ENCODE measurements around the gene DGUOK. TPM values are rescaled to one million over a fixed set of nuclear protein-coding genes. Genes with fewer than 3 reads are reported as not detected.

Gene DGUOK
- total RNA-seq, 1 donor from 2014 or later = 79.7 TPM

GRCh38 chr2:73931531-73932500, 5.1 kb downstream of the DGUOK start:
- intact Hi-C loops (cut with DNase I) = loop anchor here (5.0 kb wide), 1 partner anchor 265 kb away; the partner anchor contains the start of gene MTHFD2

GRCh38 chr2:73933194-73933593, 6.5 kb downstream of the DGUOK start:
- Histone ChIP-seq H3K27me3 (no peaks in the 10 kb centered on the region), H3K4me1 (peaks cover 3 to 19% of the 10 kb centered on the region in 2 donors), H3K4me3 (no peak overlapping the region), H3K36me3 (peaks cover 14% of the 10 kb centered on the region in 2 donors), H3K27ac (no peak overlapping the region), H3K9me3 (no peaks in the 10 kb centered on the region)
- DNase-seq (ENCODE audit: low spot score in 2 of 2) = no peak
- intact Hi-C loops (cut with DNase I) = loop anchor here (5.0 kb wide), 1 partner anchor 264 kb away; the partner anchor contains the start of gene MTHFD2
- no peak for TF ChIP-seq CTCF (IDR thresholded peaks at IDR 0.05)

More at GRCh38 chr2:73931531-73932500, 5.1 kb downstream of the DGUOK start:
- Histone ChIP-seq H3K4me1 (peaks cover 3 to 23% of the 10 kb centered on the region in 2 donors), H3K4me3 (no peak overlapping the region), H3K36me3 (peaks cover 14% of the 10 kb centered on the region in 2 donors), H3K27ac (no peak overlapping the region), H3K9me3 (no peaks in the 10 kb centered on the region), H3K27me3 (no peaks in the 10 kb centered on the region)
- TF ChIP-seq CTCF (IDR thresholded peaks at IDR 0.05) = no peak
- no peak for DNase-seq (ENCODE audit: low spot score in 2 of 2)

GRCh38 chr2:73935641-73936040, 9.0 kb downstream of the DGUOK start:
- no peak for DNase-seq (ENCODE audit: low spot score in 2 of 2)
- no peaks in the 10 kb centered on the region for H3K27me3 ChIP-seq
- no peak overlapping the region for H3K27ac ChIP-seq
- peaks cover 12 to 14% of the 10 kb centered on the region in 2 donors for H3K36me3 ChIP-seq
- intact Hi-C loops (cut with DNase I) = no loop called here
- no peaks in the 10 kb centered on the region for H3K9me3 ChIP-seq
- no peak overlapping the region for H3K4me3 ChIP-seq
- H3K4me1 ChIP-seq = peaks cover 0 to 8% of the 10 kb centered on the region in 2 donors
- TF ChIP-seq CTCF (IDR thresholded peaks at IDR 0.05) = no peak

GRCh38 chr2:73937103-73937885, 10.6 kb downstream of the DGUOK start:
- H3K27me3 ChIP-seq = no peaks in the 10 kb centered on the region
- TF ChIP-seq CTCF (IDR thresholded peaks at IDR 0.05) = no peak
- H3K36me3 ChIP-seq = peaks cover 12 to 18% of the 10 kb centered on the region in 2 donors
- no peak for DNase-seq (ENCODE audit: low spot score in 2 of 2)
- intact Hi-C loops (cut with DNase I) = no loop called here
- H3K4me1 ChIP-seq = peaks cover 0 to 3% of the 10 kb centered on the region in 2 donors
- no peaks in the 10 kb centered on the region for H3K9me3 ChIP-seq
- H3K27ac ChIP-seq = no peak overlapping the region
- no peak overlapping the region for H3K4me3 ChIP-seq

- Histone ChIP-seq H3K36me3 (peaks cover 12 to 14% of the 10 kb centered on the region in 2 donors), H3K9me3 (no peaks in the 10 kb centered on the region), H3K4me3 (no peak overlapping the region), H3K27ac (no peak overlapping the region), H3K4me1 (peaks cover 0 to 3% of the 10 kb centered on the region in 2 donors), H3K27me3 (no peaks in the 10 kb centered on the region)
- intact Hi-C loops (cut with DNase I) = no loop called here
- no peak for DNase-seq (ENCODE audit: low spot score in 2 of 2)
- no peak for TF ChIP-seq CTCF (IDR thresholded peaks at IDR 0.05)
These were observed 11.2 kb downstream of the DGUOK start for GRCh38 chr2:73937899-73938298.
